Pericardium fibroblast (primary cell): ENCODE results near the gene DBH. TPM values are rescaled to one million over a fixed set of nuclear protein-coding genes. Genes with fewer than 3 reads are reported as not detected.

ENCODE experiments used
- total RNA-seq: library from RNA; depleted of rRNA; stranded (reverse); fragments of >200 nt; gene quantifications from 2 replicates; pipeline ENCODE4 v1.2.3, GENCODE V29; 2015

DBH gene
- total RNA-seq = not detected in 2 replicates

GRCh38 chr9:133635533-133636531, at the start of gene DBH:
DBH (plus strand) TSS chr9:133636363; CDS start chr9:133636372, 9 bp downstream.

GRCh38 chr9:133609311-133610098, 26.7 kb upstream of the DBH start, which contains the start of gene FAM163B:
FAM163B (minus strand) TSS chr9:133609389; CDS start chr9:133580223, 29,166 bp downstream.

Other genes with a start within 250 kb of the DBH start
- gene REXO4, start 218.4 kb upstream of the DBH start, total RNA-seq = 16.7 and 18.2 TPM in 2 replicates
- gene ADAMTS13, start 214.0 kb upstream of the DBH start, total RNA-seq = 3.7 and 4.4 TPM in 2 replicates
- 7.7 and 13.1 TPM in 2 replicates for gene CACFD1, start 176.4 kb upstream of the DBH start, total RNA-seq
- 7.0 and 29.3 TPM in 2 replicates for gene SLC2A6, start 157.3 kb upstream of the DBH start, total RNA-seq
- 2.3 TPM in 1 of 2 replicates, not detected in the other for gene MYMK, start 111.4 kb upstream of the DBH start, total RNA-seq
- gene ADAMTSL2, start 101.7 kb upstream of the DBH start, total RNA-seq = 0.09 and 2.8 TPM in 2 replicates
- 3.5 TPM in 1 of 2 replicates, not detected in the other for gene FAM163B, start 27.0 kb upstream of the DBH start, total RNA-seq
- gene SARDH, start 102.0 kb downstream of the DBH start, total RNA-seq = 4.9 and 8.1 TPM in 2 replicates